WERI-Rb-1 (cell line): ENCODE results near the gene GRK1.
"Not testable (repeated sequence)": the region's sequence is repeated elsewhere in the genome, so short reads cannot be mapped to it uniquely, and the experiment has no call there.

Source experiments
- DNase-seq: peaks from one replicate; pipeline ENCODE4 v3.0.0-alpha.2; 2020
- H3K27ac ChIP-seq: fragments of 250-450 bp; sonication (Bioruptor Pico); 2 replicates; pipeline ENCODE4 v1.5.1; 2020; ENCODE audit warnings: mild to moderate bottlenecking, moderate library complexity
- H3K27me3 ChIP-seq: fragments of 250-450 bp; sonication (Bioruptor Pico); 2 replicates; pipeline ENCODE4 v1.5.1; 2021; ENCODE audit warnings: mild to moderate bottlenecking, low read depth, moderate library complexity; ENCODE audit not compliant: insufficient read depth, severe bottlenecking
- H3K36me3 ChIP-seq: fragments of 250-450 bp; sonication (Bioruptor Pico); 2 replicates; pipeline ENCODE4 v1.5.1; 2020; ENCODE audit warnings: mild to moderate bottlenecking, moderate library complexity
- H3K4me3 ChIP-seq: 2 replicates; pipeline ENCODE4 v1.5.1; 2011; ENCODE audit warnings: low read depth, mild to moderate bottlenecking, control low read depth, low read length
- H3K9me3 ChIP-seq: fragments of 250-450 bp; sonication (Bioruptor Pico); 2 replicates; pipeline ENCODE4 v1.5.1; 2021; ENCODE audit warnings: mild to moderate bottlenecking, moderate library complexity; ENCODE audit not compliant: severe bottlenecking
- CTCF ChIP-seq: IDR thresholded peaks from 2 replicates; pipeline ENCODE4 v1.5.1; 2011; ENCODE audit warnings: low read depth, mild to moderate bottlenecking, control low read depth, inconsistent platforms, low read length

The GRK1 gene

GRCh38 chr13:113751491-113751890 lies 84.5 kb downstream of the GRK1 start:
- Histone ChIP-seq H3K4me3 (no peak overlapping the region), H3K27me3 (peaks cover 36% of the 10 kb centered on the region), H3K27ac (no peak overlapping the region), H3K9me3 (peaks cover 10% of the 10 kb centered on the region), H3K36me3 (no peaks in the 10 kb centered on the region)
- no peak for DNase-seq
- no peak for TF ChIP-seq CTCF

GRCh38 chr13:113752211-113752986 lies 85.4 kb downstream of the GRK1 start:
- not testable (repeated sequence) for H3K27ac ChIP-seq, H3K36me3 ChIP-seq, DNase-seq, H3K4me3 ChIP-seq
- peaks cover 28% of the 10 kb centered on the region for H3K27me3 ChIP-seq
- H3K9me3 ChIP-seq: peaks cover 10% of the 10 kb centered on the region

DNA sequence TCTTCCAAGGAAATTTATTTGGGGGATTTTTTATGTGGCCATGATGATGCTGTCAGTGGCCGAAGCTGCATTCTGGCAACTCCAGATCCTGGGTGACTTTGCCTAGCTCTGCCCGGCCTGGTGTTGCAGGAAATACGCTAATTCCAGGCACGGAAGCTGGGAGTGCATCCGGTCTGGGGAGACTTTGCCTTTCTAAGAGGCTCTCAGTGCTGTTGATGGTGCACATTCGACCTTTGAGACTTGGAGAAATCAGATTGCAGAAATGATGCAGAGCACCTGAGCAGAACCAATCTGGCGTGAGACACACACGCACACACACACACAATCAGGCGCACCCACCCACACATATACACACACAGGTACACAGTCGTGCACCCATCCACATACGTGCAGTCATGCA lies 86.2 kb downstream of the GRK1 start:
- no peak for DNase-seq
- Histone ChIP-seq H3K27ac (no peak overlapping the region), H3K4me3 (no peak overlapping the region), H3K9me3 (peaks cover 10% of the 10 kb centered on the region), H3K36me3 (no peaks in the 10 kb centered on the region), H3K27me3 (peaks cover 22% of the 10 kb centered on the region)
- no peak for TF ChIP-seq CTCF

GRCh38 chr13:113754242-113754641 lies 87.2 kb downstream of the GRK1 start:
- no peak for DNase-seq
- Histone ChIP-seq H3K4me3 (no peak overlapping the region), H3K27ac (no peak overlapping the region), H3K27me3 (peaks cover 17% of the 10 kb centered on the region), H3K9me3 (peaks cover 10% of the 10 kb centered on the region), H3K36me3 (no peaks in the 10 kb centered on the region)
- TF ChIP-seq CTCF: no peak

DNA sequence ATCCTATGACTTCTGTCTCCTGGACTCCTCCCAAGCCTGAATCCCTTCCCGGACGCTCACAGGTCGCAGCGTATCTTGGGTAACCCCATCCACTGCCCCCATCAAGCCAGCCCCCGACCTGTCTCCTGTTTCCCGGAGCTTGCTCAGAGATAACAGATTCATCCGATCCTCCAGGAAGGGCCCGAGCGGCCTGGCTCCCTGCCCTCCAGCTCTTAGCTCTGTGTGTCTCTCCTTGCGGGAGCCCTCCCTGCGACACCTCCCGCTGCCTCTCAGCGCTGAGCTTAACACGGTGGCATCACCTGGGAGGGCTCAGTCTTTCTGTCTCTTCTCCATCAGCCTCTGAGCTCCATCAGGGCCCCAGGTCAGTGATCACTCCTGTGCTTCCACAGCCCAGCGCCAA lies 87.7 kb downstream of the GRK1 start:
- no peak for DNase-seq
- Histone ChIP-seq H3K9me3 (peaks cover 10% of the 10 kb centered on the region), H3K36me3 (no peaks in the 10 kb centered on the region), H3K4me3 (no peak overlapping the region), H3K27ac (no peak overlapping the region), H3K27me3 (peaks cover 17% of the 10 kb centered on the region)
- TF ChIP-seq CTCF: no peak

DNA sequence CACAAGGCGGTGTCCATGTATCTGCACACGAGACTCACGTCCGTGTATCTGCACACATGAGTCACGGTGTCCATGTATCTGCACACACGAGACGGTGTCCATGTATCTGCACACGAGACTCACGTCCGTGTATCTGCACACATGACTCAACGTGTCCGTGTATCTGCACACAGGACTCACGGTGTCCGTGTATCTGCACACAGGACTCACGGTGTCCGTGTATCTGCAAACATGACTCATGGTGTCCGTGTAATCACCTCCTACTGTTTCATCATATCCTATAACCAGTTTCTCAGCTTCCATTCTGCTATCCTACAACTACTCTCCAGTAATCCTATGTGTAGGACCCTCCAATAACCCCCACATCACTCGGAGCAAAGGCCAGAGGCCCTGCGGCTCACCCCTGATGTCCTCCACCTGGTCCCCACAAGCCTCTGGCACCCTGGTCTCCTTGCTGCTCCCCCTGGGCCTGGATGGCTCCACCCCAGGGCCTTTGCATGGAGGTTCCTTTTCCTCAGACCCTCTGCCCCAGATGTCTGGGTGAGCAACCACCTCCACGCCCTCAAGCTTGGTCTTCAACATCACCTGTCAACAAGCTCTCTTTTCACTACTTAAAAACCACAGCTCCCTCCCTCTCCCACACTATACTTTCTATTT lies 89.5 kb downstream of the GRK1 start:
- H3K36me3 ChIP-seq: no peaks in the 10 kb centered on the region
- H3K27me3 ChIP-seq: peaks cover 30% of the 10 kb centered on the region

More for the DNA sequence above, 89.5 kb downstream of the GRK1 start:
- Histone ChIP-seq H3K27ac (no peak overlapping the region), H3K9me3 (peaks cover under 1% of the 10 kb centered on the region), H3K4me3 (no peak overlapping the region)
- peak; percentile 5 for DNase-seq
- TF ChIP-seq CTCF: no peak
